K562 (cell line): Measurements from ENCODE around the gene DRC1. TPM values are rescaled to one million over a fixed set of nuclear protein-coding genes. Genes with fewer than 3 reads are reported as not detected.

Experiments used
- ATAC-seq: fragments of 200-7000 bp; cut with Tn5 transposase; 3 replicates; pipeline ENCODE4 v1.9.1; 2020; ENCODE audit warnings: moderate library complexity
- BruUV-seq: library from RNA; stranded (reverse); fragments of 400-500 nt; replicated peaks from 2 replicates; lab custom pipeline; 2021; lab: Mats Ljungman, UMichigan
- CTCF ChIA-PET: fragments of 300-600 bp; formaldehyde crosslinking; extraction: SDS; loops from one replicate; lab custom pipeline; 2021; ENCODE audit warnings: low intra/inter-chr PET ratio; lab: Yijun Ruan, JAX
- POLR2A ChIA-PET: fragments of 300-600, 350-650 bp; sonication (Branson Sonifier 250); formaldehyde crosslinking; extraction: SDS; loops from one replicate; lab custom pipeline; 2021; ENCODE audit warnings: antibody characterized with exemption, inconsistent platforms; lab: Yijun Ruan, JAX
- DNase-seq, 4 experiments: peaks; one replicate each; pipeline versions ENCODE4 v3.0.0 to v3.0.0-alpha.2; 2011 to 2018; ENCODE audit warnings: low spot score in 3 of 4, mixed read lengths in 3 of 4; ENCODE audit errors: extremely low read depth in 1 of 4
- FAIRE-seq: peaks from 2 replicates; lab custom pipeline; 2011; peaks lifted over from hg19 to GRCh38; lab: Jason Lieb, UNC
- H2AFZ ChIP-seq: 2 replicates; pipeline ENCODE4 v1.6.0; 2011; ENCODE audit warnings: low read depth, low read length, control low read depth, inconsistent platforms
- H3K27ac ChIP-seq: fragments of 200-600 bp; 3 replicates; pipeline ENCODE4 v1.8.0; 2011; ENCODE audit warnings: low read depth, mild to moderate bottlenecking, control low read depth, inconsistent platforms, low read length, moderate library complexity, mixed read lengths; ENCODE audit errors: extremely low read depth
- H3K27me3 ChIP-seq, 2 experiments: fragments of 300-600 bp in 1 of 2; 2 replicates in 1 of 2; 3 replicates in 1 of 2; pipeline versions ENCODE4 v1.6.0 to v1.8.0; 2011; ENCODE audit warnings: inconsistent platforms in 2 of 2, low read length in 2 of 2, mild to moderate bottlenecking in 1 of 2, mixed read lengths in 1 of 2, moderate library complexity in 1 of 2; ENCODE audit not compliant: control insufficient read depth in 2 of 2, insufficient read depth in 2 of 2
- H3K36me3 ChIP-seq: fragments of 300-600 bp; 3 replicates; pipeline ENCODE4 v1.8.0; 2011; ENCODE audit warnings: mild to moderate bottlenecking, low read length, inconsistent platforms; ENCODE audit not compliant: control insufficient read depth, insufficient read depth
- H3K4me1 ChIP-seq, 2 experiments: fragments of 200-600 bp in 1 of 2; replicated peaks in 1 of 2; 2 replicates in 1 of 2; 3 replicates in 1 of 2; pipeline versions ENCODE4 v1.5.1 to v1.8.0; 2011; ENCODE audit warnings: inconsistent platforms in 2 of 2, low read length in 2 of 2, mild to moderate bottlenecking in 1 of 2, mixed read lengths in 1 of 2, moderate library complexity in 1 of 2; ENCODE audit not compliant: control insufficient read depth in 2 of 2, insufficient read depth in 2 of 2
- H3K4me2 ChIP-seq: 2 replicates; pipeline ENCODE4 v1.6.1; 2011; ENCODE audit warnings: low read length, control low read depth, inconsistent platforms, mixed read lengths; ENCODE audit not compliant: insufficient read depth
- H3K4me3 ChIP-seq: fragments of 200-600 bp; sonication (generic), shearing (Covaris generic); 2 replicates; pipeline ENCODE4 v1.5.1; 2016; ENCODE audit warnings: control low read depth, inconsistent platforms
- H3K79me2 ChIP-seq: fragments of 200-600 bp; 3 replicates; pipeline ENCODE4 v1.8.0; 2011; ENCODE audit warnings: low read length, inconsistent platforms; ENCODE audit not compliant: control insufficient read depth, insufficient read depth
- H3K9ac ChIP-seq, 2 experiments: 2 replicates each; pipeline versions ENCODE4 v1.6.0 to v1.6.1; 2011; ENCODE audit warnings: low read depth in 2 of 2, low read length in 2 of 2, control low read depth in 1 of 2, inconsistent platforms in 1 of 2, mild to moderate bottlenecking in 1 of 2, mixed read lengths in 1 of 2; ENCODE audit not compliant: insufficient read depth in 1 of 2
- H3K9me1 ChIP-seq: one replicate; pipeline ENCODE4 v1.6.0; 2011; ENCODE audit warnings: inconsistent platforms, mild to moderate bottlenecking, low read length, moderate library complexity; ENCODE audit not compliant: control insufficient read depth, insufficient read depth
- H3K9me3 ChIP-seq: replicated peaks from 2 replicates; pipeline ENCODE4 v1.5.1; 2011; ENCODE audit warnings: low read depth, low read length, inconsistent platforms; ENCODE audit not compliant: control insufficient read depth, insufficient read depth
- H4K20me1 ChIP-seq: replicated peaks from 2 replicates; pipeline ENCODE4 v1.6.1; 2011; ENCODE audit warnings: low read length, inconsistent platforms, mixed read lengths; ENCODE audit not compliant: control insufficient read depth, insufficient read depth
- DIDO1 ChIP-seq: fragments of 450-650 bp; IDR thresholded peaks from 2 replicates; pipeline ENCODE4 v1.6.1; 2016; ENCODE audit warnings: low read depth, missing biosample characterization, missing genetic modification characterization
- ETS2 ChIP-seq: IDR thresholded peaks from 2 replicates; pipeline ENCODE4 v1.6.1; 2016; ENCODE audit warnings: borderline replicate concordance, missing genetic modification characterization, mild to moderate bottlenecking, moderate library complexity, missing compliant biosample characterization; ENCODE audit not compliant: poor library complexity, severe bottlenecking
- GMEB1 ChIP-seq: fragments of 250-450 bp; sonication (Bioruptor Pico); IDR thresholded peaks from 2 replicates; pipeline ENCODE4 v1.4.0; 2020; ENCODE audit warnings: mild to moderate bottlenecking
- HNRNPK ChIP-seq: fragments of 200-400 bp; formaldehyde crosslinking; IDR thresholded peaks from one replicate; pipeline ENCODE4 v1.6.1; 2018; ENCODE audit warnings: mild to moderate bottlenecking, low read depth, low read length; ENCODE audit not compliant: poor library complexity, severe bottlenecking
- MCM2 ChIP-seq: fragments of 450-650 bp; IDR thresholded peaks from 2 replicates; pipeline ENCODE4 v1.6.1; 2017; ENCODE audit warnings: low read depth, mild to moderate bottlenecking
- MCM3 ChIP-seq: fragments of 450-650 bp; IDR thresholded peaks from 2 replicates; pipeline ENCODE4 v1.6.1; 2016
- NFE2L1 ChIP-seq: fragments of 450-650 bp; IDR thresholded peaks from 2 replicates; pipeline ENCODE4 v1.6.1; 2016; ENCODE audit warnings: missing genetic modification characterization, low read depth, mild to moderate bottlenecking, missing compliant biosample characterization, moderate library complexity, borderline replicate concordance
- U2AF1 ChIP-seq: fragments of 200-400 bp; formaldehyde crosslinking; optimal IDR thresholded peaks from 2 replicates; pipeline ENCODE3; 2017; ENCODE audit warnings: mild to moderate bottlenecking, low read depth, low read length, moderate library complexity
- XRCC3 ChIP-seq: fragments of 450-650 bp; IDR thresholded peaks from 2 replicates; pipeline ENCODE4 v1.6.1; 2017; ENCODE audit warnings: mild to moderate bottlenecking, moderate library complexity
- ZBTB8A ChIP-seq: fragments of 450-650 bp; IDR thresholded peaks from 2 replicates; pipeline ENCODE4 v1.6.1; 2018; ENCODE audit warnings: mild to moderate bottlenecking, moderate library complexity; ENCODE audit not compliant: partially characterized antibody
- ZC3H8 ChIP-seq: fragments of 450-650 bp; IDR thresholded peaks from 2 replicates; pipeline ENCODE4 v1.6.1; 2017
- ZNF239 ChIP-seq: fragments of 250-450 bp; sonication (Bioruptor Pico); IDR thresholded peaks from 2 replicates; pipeline ENCODE4 v1.4.0; 2020; ENCODE audit warnings: mild to moderate bottlenecking
- ZNF311 ChIP-seq: fragments of 250-450 bp; sonication (Bioruptor Pico); IDR thresholded peaks from 2 replicates; pipeline ENCODE4 v1.4.0; 2020; ENCODE audit warnings: mild to moderate bottlenecking, moderate library complexity
- ZNF699 ChIP-seq: fragments of 250-450 bp; sonication (Bioruptor Pico); IDR thresholded peaks from 2 replicates; pipeline ENCODE4 v1.8.0; 2021; ENCODE audit warnings: mild to moderate bottlenecking, moderate library complexity; ENCODE audit not compliant: insufficient replicate concordance
- WGBS: fragments of 100-300 bp; shearing (Covaris generic); methylation state at CpG from one replicate; pipeline ENCODE4 v1.1.6; 2016; ENCODE audit warnings: low coverage, mixed read lengths; ENCODE audit not compliant: insufficient coverage; ENCODE audit errors: missing lambda C conversion rate; 5-methylcytosine and 5-hydroxymethylcytosine counted together
- in situ Hi-C: fragments of 300-500 bp; cut with MboI; formaldehyde crosslinking; loops from 4 replicates; pipeline ENCODE4 v1.15.0; 2018; ENCODE audit warnings: inconsistent platforms, mixed read lengths
- intact Hi-C: fragments of 100-400 bp; cut with micrococcal nuclease; formaldehyde crosslinking; loops from 2 replicates; pipeline ENCODE4 v1.14.2; 2022
- polyA plus RNA-seq, 8 experiments: library from polyadenylated mRNA; depleted of rRNA in 4 of 8; stranded (reverse) in 5 of 8; unstranded in 3 of 8; fragments of >200 nt; fragmentation: Nextera tagmentation in 2 of 8; fragmentation: Illumina TruSeq in 1 of 8; extraction: Ambion mirVana in 2 of 8; extraction: Trizol in 1 of 8; gene quantifications; 2 replicates each; pipeline versions ENCODE4 v1.2.1 to v1.2.3, GENCODE V29; 2011 to 2014; ENCODE audit warnings: inconsistent platforms in 1 of 8, missing spikeins in 1 of 8
- total RNA-seq, 7 experiments: library from RNA; depleted of rRNA in 6 of 7; stranded (reverse); fragments of >200 nt in 6 of 7; fragmentation: Illumina TruSeq in 2 of 7; extraction: Trizol in 2 of 7; gene quantifications; 2 replicates each; pipeline versions ENCODE4 v1.2.1 to v1.2.3, GENCODE V29; 2011 to 2021; ENCODE audit warnings: low replicate concordance in 1 of 7
- TF ChIP-seq, protein P1 (sequence below): fragments of 250-450 bp; sonication (Bioruptor Pico); IDR thresholded peaks from 2 replicates; pipeline ENCODE4 v1.6.1; 2021; ENCODE audit warnings: mild to moderate bottlenecking
- TF ChIP-seq, protein P2 (sequence below): fragments of 450-650 bp; IDR thresholded peaks from 2 replicates; pipeline ENCODE4 v1.6.1; 2017; ENCODE audit warnings: mild to moderate bottlenecking, moderate library complexity

DRC1 gene
- total and polyA plus RNA-seq, 9 of the 15 experiments (the other 6 are each of a cell fraction or from before 2014, with no cell fraction given): 0.07 to 0.10 TPM; not detected in 7

DNA sequence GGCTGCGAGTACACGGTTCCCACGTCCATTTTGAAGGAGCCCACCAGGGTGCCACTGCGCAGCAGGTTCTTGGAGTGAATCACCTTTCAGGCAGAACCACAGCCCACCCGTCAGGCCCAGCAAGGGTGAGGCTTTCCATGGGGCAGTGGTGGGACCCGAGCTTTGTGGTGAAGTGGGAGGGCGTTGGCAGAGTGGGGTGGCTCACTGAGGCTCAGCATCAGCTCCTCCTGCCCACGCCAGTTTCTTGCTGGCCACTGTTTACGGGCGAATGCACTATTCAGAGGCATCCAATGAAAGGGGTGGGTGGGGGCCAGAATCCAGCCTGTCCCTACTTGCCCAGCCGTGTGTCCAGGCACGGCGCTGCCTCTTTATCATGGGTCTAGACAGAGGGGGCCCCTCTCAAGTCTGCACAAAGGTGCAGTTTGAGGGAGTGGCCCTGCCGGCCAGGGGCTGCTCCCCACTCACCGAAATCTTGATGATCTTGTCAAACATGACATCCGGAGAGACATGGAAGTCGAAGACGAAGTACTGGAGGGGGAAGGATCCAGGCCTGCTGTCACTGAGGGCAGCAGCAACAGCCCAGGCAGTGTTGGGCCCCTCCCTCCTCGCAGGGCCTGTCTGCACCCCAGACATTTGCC lies 87.6 kb downstream of the DRC1 start:
- Histone ChIP-seq H3K79me2 (no peaks in the 10 kb centered on the region), H3K9ac (peak overlapping the region in 1 of 2 experiments; percentile 71; a peak in 1 of 4 replicates), H3K27ac (no peak overlapping the region), H3K4me2 (no peak overlapping the region), H3K9me1 (no peaks in the 10 kb centered on the region), H3K36me3 (no peaks in the 10 kb centered on the region), H3K9me3 (no peaks in the 10 kb centered on the region), H2AFZ (no peak overlapping the region), H3K4me1 (peaks cover 17 to 23% of the 10 kb centered on the region in 2 experiments), H3K27me3 (peaks cover 2 to 32% of the 10 kb centered on the region in 2 experiments; a peak in 3 of 5 replicates), H3K4me3 (no peak overlapping the region), H4K20me1 (no peaks in the 10 kb centered on the region)
- FAIRE-seq: no peak
- CTCF ChIA-PET: no interaction called here
- in situ Hi-C loops: no loop called here
- no TSS peak for BruUV-seq
- no peak for DNase-seq
- ATAC-seq: no peak
- intact Hi-C loops: no loop called here
- 19% methylated on average over 18 of the region's 19 CpGs for WGBS
- POLR2A ChIA-PET: no interaction called here
- TF ChIP-seq XRCC3 (no peak), ZNF699 (CRISPR knock-in tag) (no peak), U2AF1 (no peak), ZBTB8A (no peak), HNRNPK (no peak), ZNF311 (CRISPR knock-in tag) (no peak), MCM3 (no peak), ZC3H8 (no peak), ZNF239 (CRISPR knock-in tag) (no peak), NFE2L1 (no peak), MCM2 (no peak), ETS2 (tag) (no peak), DIDO1 (no peak), GMEB1 (no peak)
- TF ChIP-seq, protein P1, sequence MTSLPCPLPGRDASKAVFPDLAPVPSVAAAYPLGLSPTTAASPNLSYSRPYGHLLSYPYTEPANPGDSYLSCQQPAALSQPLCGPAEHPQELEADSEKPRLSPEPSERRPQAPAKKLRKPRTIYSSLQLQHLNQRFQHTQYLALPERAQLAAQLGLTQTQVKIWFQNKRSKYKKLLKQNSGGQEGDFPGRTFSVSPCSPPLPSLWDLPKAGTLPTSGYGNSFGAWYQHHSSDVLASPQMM (CRISPR knock-in tag): no peak
- TF ChIP-seq, protein P2, sequence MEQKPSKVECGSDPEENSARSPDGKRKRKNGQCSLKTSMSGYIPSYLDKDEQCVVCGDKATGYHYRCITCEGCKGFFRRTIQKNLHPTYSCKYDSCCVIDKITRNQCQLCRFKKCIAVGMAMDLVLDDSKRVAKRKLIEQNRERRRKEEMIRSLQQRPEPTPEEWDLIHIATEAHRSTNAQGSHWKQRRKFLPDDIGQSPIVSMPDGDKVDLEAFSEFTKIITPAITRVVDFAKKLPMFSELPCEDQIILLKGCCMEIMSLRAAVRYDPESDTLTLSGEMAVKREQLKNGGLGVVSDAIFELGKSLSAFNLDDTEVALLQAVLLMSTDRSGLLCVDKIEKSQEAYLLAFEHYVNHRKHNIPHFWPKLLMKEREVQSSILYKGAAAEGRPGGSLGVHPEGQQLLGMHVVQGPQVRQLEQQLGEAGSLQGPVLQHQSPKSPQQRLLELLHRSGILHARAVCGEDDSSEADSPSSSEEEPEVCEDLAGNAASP: no peak
